GM21825 (cell line): ENCODE data around the gene TMEM116.

Experiments used
- ATAC-seq: cut with Tn5 transposase; IDR thresholded peaks from one replicate; pipeline ENCODE4 v1.9.1; 2021; ENCODE audit warnings: mild to moderate bottlenecking, moderate library complexity; ENCODE audit not compliant: unreplicated experiment

Gene TMEM116

GRCh38 chr12:111905502-111905901, 107.5 kb downstream of the TMEM116 start:
- no peak for ATAC-seq

- ATAC-seq: no peak
These were observed 108.5 kb downstream of the TMEM116 start for GRCh38 chr12:111904446-111904975.

GRCh38 chr12:111901182-111901581, 111.8 kb downstream of the TMEM116 start:
- ATAC-seq: no peak

GRCh38 chr12:111894556-111894955, 118.4 kb downstream of the TMEM116 start:
- no peak for ATAC-seq

GRCh38 chr12:111893287-111893686, 119.7 kb downstream of the TMEM116 start:
- ATAC-seq: no peak

GRCh38 chr12:111887926-111888745, 124.8 kb downstream of the TMEM116 start:
- no peak for ATAC-seq

- ATAC-seq: no peak
These were observed 126.1 kb downstream of the TMEM116 start for GRCh38 chr12:111886662-111887545.

GRCh38 chr12:111881716-111882115, 131.2 kb downstream of the TMEM116 start:
- no peak for ATAC-seq
